HepG2 (cell line): ENCODE data around the gene ZNF860. TPM values are rescaled to one million over a fixed set of nuclear protein-coding genes. Genes with fewer than 3 reads are reported as not detected.
A peak's percentile ranks its signal among the peaks of the same experiment; 100 is the strongest.

Experiments used
- ATAC-seq: fragments of 200-7000 bp; cut with Tn5 transposase; 3 replicates; pipeline ENCODE4 v1.9.1; 2020; ENCODE audit warnings: mild to moderate bottlenecking, moderate library complexity
- BruUV-seq: library from RNA; stranded (reverse); fragments of 400-500 nt; replicated peaks from 2 replicates; lab custom pipeline; 2021; lab: Mats Ljungman, UMichigan
- CTCF ChIA-PET: fragments of 300-600 bp; formaldehyde crosslinking; extraction: SDS; loops from one replicate; lab custom pipeline; 2021; ENCODE audit warnings: low total read pairs, inconsistent platforms, low intra/inter-chr PET ratio; lab: Yijun Ruan, JAX
- POLR2A ChIA-PET: fragments of 350-600 bp; sonication (Branson Sonifier 250); formaldehyde crosslinking; loops from one replicate; lab custom pipeline; 2020; ENCODE audit warnings: antibody characterized with exemption, inconsistent platforms; lab: Yijun Ruan, JAX
- DNase-seq: peaks from one replicate; pipeline ENCODE4 v3.0.0-alpha.2; 2015; ENCODE audit warnings: low spot score
- FAIRE-seq: peaks from 3 replicates; lab custom pipeline; 2011; peaks lifted over from hg19 to GRCh38; lab: Jason Lieb, UNC
- H2AFZ ChIP-seq: one replicate; pipeline ENCODE4 v1.6.1; 2011; ENCODE audit warnings: low read length, inconsistent platforms
- H3K27ac ChIP-seq: fragments of 300-600 bp; 3 replicates; pipeline ENCODE4 v1.8.0; 2011; ENCODE audit warnings: mixed run types, mild to moderate bottlenecking, mixed read lengths, low read length, inconsistent platforms; ENCODE audit not compliant: insufficient read depth; ENCODE audit errors: extremely low read length
- H3K27me3 ChIP-seq, 2 experiments: fragments of 200-600 bp in 1 of 2; 2 replicates in 1 of 2; 3 replicates in 1 of 2; pipeline versions ENCODE4 v1.6.0 to v1.8.0; 2011; ENCODE audit warnings: low read length in 2 of 2, mild to moderate bottlenecking in 2 of 2, moderate library complexity in 2 of 2, inconsistent platforms in 1 of 2; ENCODE audit not compliant: insufficient read depth in 2 of 2, control insufficient read depth in 1 of 2
- H3K36me3 ChIP-seq, 2 experiments: fragments of 200-600 bp in 1 of 2; replicated peaks in 1 of 2; 2 replicates in 1 of 2; 3 replicates in 1 of 2; pipeline versions ENCODE4 v1.5.1 to v1.8.0; 2011; ENCODE audit warnings: low read length in 2 of 2, inconsistent platforms in 1 of 2; ENCODE audit not compliant: insufficient read depth in 2 of 2, control insufficient read depth in 1 of 2
- H3K4me1 ChIP-seq: 2 replicates; pipeline ENCODE4 v1.5.1; 2012; ENCODE audit warnings: low read length, inconsistent platforms; ENCODE audit not compliant: insufficient read depth
- H3K4me2 ChIP-seq: 2 replicates; pipeline ENCODE4 v1.6.0; 2011; ENCODE audit warnings: low read depth, low read length, inconsistent platforms
- H3K4me3 ChIP-seq, 3 experiments: fragments of 200-600 bp in 1 of 3; sonication (generic), shearing (Covaris generic) in 1 of 3; replicated peaks in 1 of 3; 2 replicates each; pipeline ENCODE4 v1.5.1; 2011 to 2016; ENCODE audit warnings: low read length in 3 of 3, inconsistent platforms in 2 of 3, low read depth in 2 of 3, mild to moderate bottlenecking in 2 of 3, control low read depth in 1 of 3, mixed read lengths in 1 of 3; ENCODE audit not compliant: insufficient read depth in 1 of 3
- H3K79me2 ChIP-seq: one replicate; pipeline ENCODE4 v1.6.1; 2011; ENCODE audit warnings: low read length, inconsistent platforms; ENCODE audit not compliant: insufficient read depth
- H3K9ac ChIP-seq: 2 replicates; pipeline ENCODE4 v1.6.0; 2011; ENCODE audit warnings: mild to moderate bottlenecking, low read depth, low read length, inconsistent platforms; ENCODE audit not compliant: insufficient read depth
- H3K9me3 ChIP-seq: 2 replicates; pipeline ENCODE4 v1.5.1; 2012; ENCODE audit warnings: mild to moderate bottlenecking, low read length
- H4K20me1 ChIP-seq: 2 replicates; pipeline ENCODE4 v1.6.0; 2011; ENCODE audit warnings: inconsistent platforms, mild to moderate bottlenecking, low read length, moderate library complexity; ENCODE audit not compliant: insufficient read depth
- ARNT2 ChIP-seq: sonication (generic); formaldehyde crosslinking; IDR thresholded peaks from 2 replicates; pipeline ENCODE4 v1.8.0; 2022; ENCODE audit warnings: mild to moderate bottlenecking, low read depth, missing genetic modification reagents, moderate library complexity
- HNF4A ChIP-seq: sonication (generic); formaldehyde crosslinking; IDR thresholded peaks from 2 replicates; pipeline ENCODE4 v1.4.0; 2020; ENCODE audit warnings: missing genetic modification reagents
- KAT7 ChIP-seq: IDR thresholded peaks from 2 replicates; pipeline ENCODE4 v1.6.1; 2018; ENCODE audit warnings: borderline replicate concordance, missing compliant biosample characterization
- MAFG ChIP-seq: sonication (generic); formaldehyde crosslinking; IDR thresholded peaks from 2 replicates; pipeline ENCODE4 v1.5.1; 2020; ENCODE audit warnings: mild to moderate bottlenecking, missing genetic modification reagents
- THAP11 ChIP-seq: IDR thresholded peaks from 2 replicates; pipeline ENCODE4 v1.6.1; 2016; ENCODE audit warnings: missing biosample characterization, missing genetic modification reagents
- ZNF709 ChIP-seq: sonication (generic); formaldehyde crosslinking; IDR thresholded peaks from 2 replicates; pipeline ENCODE4 v1.5.0; 2020; ENCODE audit warnings: mild to moderate bottlenecking, missing genetic modification reagents
- WGBS: methylation state at CpG from one replicate; pipeline ENCODE4 v1.1.6; 2017; ENCODE audit warnings: low lambda C conversion rate; 5-methylcytosine and 5-hydroxymethylcytosine counted together
- in situ Hi-C: cut with HindIII; loops from 2 replicates; pipeline ENCODE4 v1.10.0; 2017; ENCODE audit warnings: low pct_unique_long_range_greater_than_20kb; ENCODE audit not compliant: extremely low pct_ligation_motif_present
- intact Hi-C: fragments of 100-400 bp; cut with micrococcal nuclease; formaldehyde crosslinking; loops from one replicate; pipeline ENCODE4 v1.10.0; 2022; ENCODE audit not compliant: unreplicated experiment
- polyA plus RNA-seq, 8 experiments: library from polyadenylated mRNA; depleted of rRNA in 3 of 8; stranded (reverse) in 7 of 8; unstranded in 1 of 8; fragments of >200 nt; fragmentation: Illumina TruSeq in 4 of 8; extraction: Trizol in 4 of 8; gene quantifications; 2 replicates each; pipeline versions ENCODE4 v1.2.1 to v1.2.3, GENCODE V29; 2011 to 2016; ENCODE audit warnings: low read depth in 4 of 8, missing spikeins in 1 of 8, mixed read lengths in 1 of 8; ENCODE audit not compliant: insufficient read depth in 1 of 8
- total RNA-seq, 5 experiments: library from RNA; depleted of rRNA; stranded (reverse); fragments of >200 nt; fragmentation: Illumina TruSeq; extraction: Trizol; gene quantifications; 2 replicates each; pipeline ENCODE4 v1.2.3, GENCODE V29; 2016; ENCODE audit warnings: low read depth in 1 of 5
- TF ChIP-seq, protein P1 (sequence below): sonication (generic); formaldehyde crosslinking; IDR thresholded peaks from 2 replicates; pipeline ENCODE4 v1.8.1; 2022; ENCODE audit warnings: low read depth, mild to moderate bottlenecking, missing genetic modification reagents
- TF ChIP-seq, protein P2 (sequence below): sonication (generic); formaldehyde crosslinking; IDR thresholded peaks from 2 replicates; pipeline ENCODE4 v1.4.0; 2020; ENCODE audit warnings: missing genetic modification reagents, borderline replicate concordance
- TF ChIP-seq, protein P3 (sequence below): sonication (generic); formaldehyde crosslinking; IDR thresholded peaks from 2 replicates; pipeline ENCODE4 v1.4.0; 2020; ENCODE audit warnings: mild to moderate bottlenecking, low read depth, missing genetic modification reagents
- TF ChIP-seq, protein P4 (sequence below): sonication (generic); formaldehyde crosslinking; IDR thresholded peaks from 2 replicates; pipeline ENCODE4 v1.4.0; 2020; ENCODE audit warnings: missing genetic modification reagents, mild to moderate bottlenecking, borderline replicate concordance
- TF ChIP-seq, protein P5 (sequence below): sonication (generic); formaldehyde crosslinking; IDR thresholded peaks from 2 replicates; pipeline ENCODE4 v1.4.0; 2020; ENCODE audit warnings: missing genetic modification reagents, borderline replicate concordance

The ZNF860 gene
- total and polyA plus RNA-seq, 2 of the 13 experiments (the other 11 are each of a cell fraction or from before 2014, with no cell fraction given), result 0.55 to 0.73 TPM

GRCh38 chr3:31976302-31976701, 5.2 kb upstream of the ZNF860 start (continued):
- TF ChIP-seq HNF4A (CRISPR knock-in tag), result peak; percentile 77
- no peak for TF ChIP-seq MAFG (CRISPR knock-in tag)
- TF ChIP-seq, protein P1, sequence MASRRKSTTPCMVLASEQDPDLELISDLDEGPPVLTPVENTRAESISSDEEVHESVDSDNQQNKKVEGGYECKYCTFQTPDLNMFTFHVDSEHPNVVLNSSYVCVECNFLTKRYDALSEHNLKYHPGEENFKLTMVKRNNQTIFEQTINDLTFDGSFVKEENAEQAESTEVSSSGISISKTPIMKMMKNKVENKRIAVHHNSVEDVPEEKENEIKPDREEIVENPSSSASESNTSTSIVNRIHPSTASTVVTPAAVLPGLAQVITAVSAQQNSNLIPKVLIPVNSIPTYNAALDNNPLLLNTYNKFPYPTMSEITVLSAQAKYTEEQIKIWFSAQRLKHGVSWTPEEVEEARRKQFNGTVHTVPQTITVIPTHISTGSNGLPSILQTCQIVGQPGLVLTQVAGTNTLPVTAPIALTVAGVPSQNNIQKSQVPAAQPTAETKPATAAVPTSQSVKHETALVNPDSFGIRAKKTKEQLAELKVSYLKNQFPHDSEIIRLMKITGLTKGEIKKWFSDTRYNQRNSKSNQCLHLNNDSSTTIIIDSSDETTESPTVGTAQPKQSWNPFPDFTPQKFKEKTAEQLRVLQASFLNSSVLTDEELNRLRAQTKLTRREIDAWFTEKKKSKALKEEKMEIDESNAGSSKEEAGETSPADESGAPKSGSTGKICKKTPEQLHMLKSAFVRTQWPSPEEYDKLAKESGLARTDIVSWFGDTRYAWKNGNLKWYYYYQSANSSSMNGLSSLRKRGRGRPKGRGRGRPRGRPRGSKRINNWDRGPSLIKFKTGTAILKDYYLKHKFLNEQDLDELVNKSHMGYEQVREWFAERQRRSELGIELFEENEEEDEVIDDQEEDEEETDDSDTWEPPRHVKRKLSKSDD (CRISPR knock-in tag), result no peak
- no peak for TF ChIP-seq KAT7 (CRISPR knock-in tag)

DNA sequence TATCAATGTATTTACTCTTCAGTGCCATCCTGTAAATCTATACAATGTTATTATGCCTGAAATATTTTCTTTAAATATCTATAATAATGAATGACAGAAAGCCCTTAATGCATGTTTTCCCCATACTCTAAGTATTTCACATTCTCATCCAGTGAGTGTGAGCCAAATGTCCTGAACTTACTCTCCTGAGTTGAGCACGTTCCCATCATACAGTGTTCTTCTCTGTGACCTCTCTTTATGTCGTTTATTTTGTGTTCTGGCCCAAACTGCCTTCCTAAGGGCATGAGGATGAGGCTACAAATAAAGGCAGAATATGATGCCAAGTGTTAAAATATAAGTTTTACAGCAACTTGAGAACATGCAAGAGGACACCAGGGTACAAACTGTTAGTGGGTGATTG, 3.8 kb upstream of the ZNF860 start:
- Histone ChIP-seq H3K36me3 (0 out of 5 replicates have a peak, but pooled peaks cover 0 to 2% of the 10 kb centered on the region in 2 experiments), H2AFZ (no peak overlapping the region), H3K4me3 (no peak overlapping the region), H3K27me3 (no peaks in the 10 kb centered on the region; a peak in 1 of 5 replicates), H3K27ac (no peak overlapping the region), H3K4me1 (peaks cover 81% of the 10 kb centered on the region), H4K20me1 (no peaks in the 10 kb centered on the region), H3K4me2 (peak overlapping the region; percentile 30), H3K9me3 (no peaks in the 10 kb centered on the region), H3K9ac (no peak overlapping the region), H3K79me2 (peaks cover 71% of the 10 kb centered on the region)
- no peak for ATAC-seq
- intact Hi-C loops (no loop called here), in situ Hi-C loops (no loop called here)
- CTCF ChIA-PET, result no interaction called here
- WGBS, result 77% methylated on average over 2 of the region's 2 CpGs
- no TSS peak for BruUV-seq
- DNase-seq, result no peak
- FAIRE-seq, result no peak
- POLR2A ChIA-PET, result no interaction called here
- TF ChIP-seq, protein P2, sequence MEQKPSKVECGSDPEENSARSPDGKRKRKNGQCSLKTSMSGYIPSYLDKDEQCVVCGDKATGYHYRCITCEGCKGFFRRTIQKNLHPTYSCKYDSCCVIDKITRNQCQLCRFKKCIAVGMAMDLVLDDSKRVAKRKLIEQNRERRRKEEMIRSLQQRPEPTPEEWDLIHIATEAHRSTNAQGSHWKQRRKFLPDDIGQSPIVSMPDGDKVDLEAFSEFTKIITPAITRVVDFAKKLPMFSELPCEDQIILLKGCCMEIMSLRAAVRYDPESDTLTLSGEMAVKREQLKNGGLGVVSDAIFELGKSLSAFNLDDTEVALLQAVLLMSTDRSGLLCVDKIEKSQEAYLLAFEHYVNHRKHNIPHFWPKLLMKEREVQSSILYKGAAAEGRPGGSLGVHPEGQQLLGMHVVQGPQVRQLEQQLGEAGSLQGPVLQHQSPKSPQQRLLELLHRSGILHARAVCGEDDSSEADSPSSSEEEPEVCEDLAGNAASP, result no peak
- TF ChIP-seq THAP11 (CRISPR knock-in tag), result no peak
- TF ChIP-seq, protein P3, sequence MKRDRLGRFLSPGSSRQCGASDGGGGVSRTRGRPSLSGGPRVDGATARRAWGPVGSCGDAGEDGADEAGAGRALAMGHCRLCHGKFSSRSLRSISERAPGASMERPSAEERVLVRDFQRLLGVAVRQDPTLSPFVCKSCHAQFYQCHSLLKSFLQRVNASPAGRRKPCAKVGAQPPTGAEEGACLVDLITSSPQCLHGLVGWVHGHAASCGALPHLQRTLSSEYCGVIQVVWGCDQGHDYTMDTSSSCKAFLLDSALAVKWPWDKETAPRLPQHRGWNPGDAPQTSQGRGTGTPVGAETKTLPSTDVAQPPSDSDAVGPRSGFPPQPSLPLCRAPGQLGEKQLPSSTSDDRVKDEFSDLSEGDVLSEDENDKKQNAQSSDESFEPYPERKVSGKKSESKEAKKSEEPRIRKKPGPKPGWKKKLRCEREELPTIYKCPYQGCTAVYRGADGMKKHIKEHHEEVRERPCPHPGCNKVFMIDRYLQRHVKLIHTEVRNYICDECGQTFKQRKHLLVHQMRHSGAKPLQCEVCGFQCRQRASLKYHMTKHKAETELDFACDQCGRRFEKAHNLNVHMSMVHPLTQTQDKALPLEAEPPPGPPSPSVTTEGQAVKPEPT (CRISPR knock-in tag), result no peak
- TF ChIP-seq ARNT2 (CRISPR knock-in tag), result no peak
- TF ChIP-seq, protein P4, sequence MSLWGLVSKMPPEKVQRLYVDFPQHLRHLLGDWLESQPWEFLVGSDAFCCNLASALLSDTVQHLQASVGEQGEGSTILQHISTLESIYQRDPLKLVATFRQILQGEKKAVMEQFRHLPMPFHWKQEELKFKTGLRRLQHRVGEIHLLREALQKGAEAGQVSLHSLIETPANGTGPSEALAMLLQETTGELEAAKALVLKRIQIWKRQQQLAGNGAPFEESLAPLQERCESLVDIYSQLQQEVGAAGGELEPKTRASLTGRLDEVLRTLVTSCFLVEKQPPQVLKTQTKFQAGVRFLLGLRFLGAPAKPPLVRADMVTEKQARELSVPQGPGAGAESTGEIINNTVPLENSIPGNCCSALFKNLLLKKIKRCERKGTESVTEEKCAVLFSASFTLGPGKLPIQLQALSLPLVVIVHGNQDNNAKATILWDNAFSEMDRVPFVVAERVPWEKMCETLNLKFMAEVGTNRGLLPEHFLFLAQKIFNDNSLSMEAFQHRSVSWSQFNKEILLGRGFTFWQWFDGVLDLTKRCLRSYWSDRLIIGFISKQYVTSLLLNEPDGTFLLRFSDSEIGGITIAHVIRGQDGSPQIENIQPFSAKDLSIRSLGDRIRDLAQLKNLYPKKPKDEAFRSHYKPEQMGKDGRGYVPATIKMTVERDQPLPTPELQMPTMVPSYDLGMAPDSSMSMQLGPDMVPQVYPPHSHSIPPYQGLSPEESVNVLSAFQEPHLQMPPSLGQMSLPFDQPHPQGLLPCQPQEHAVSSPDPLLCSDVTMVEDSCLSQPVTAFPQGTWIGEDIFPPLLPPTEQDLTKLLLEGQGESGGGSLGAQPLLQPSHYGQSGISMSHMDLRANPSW (CRISPR knock-in tag), result no peak
- TF ChIP-seq, protein P5, sequence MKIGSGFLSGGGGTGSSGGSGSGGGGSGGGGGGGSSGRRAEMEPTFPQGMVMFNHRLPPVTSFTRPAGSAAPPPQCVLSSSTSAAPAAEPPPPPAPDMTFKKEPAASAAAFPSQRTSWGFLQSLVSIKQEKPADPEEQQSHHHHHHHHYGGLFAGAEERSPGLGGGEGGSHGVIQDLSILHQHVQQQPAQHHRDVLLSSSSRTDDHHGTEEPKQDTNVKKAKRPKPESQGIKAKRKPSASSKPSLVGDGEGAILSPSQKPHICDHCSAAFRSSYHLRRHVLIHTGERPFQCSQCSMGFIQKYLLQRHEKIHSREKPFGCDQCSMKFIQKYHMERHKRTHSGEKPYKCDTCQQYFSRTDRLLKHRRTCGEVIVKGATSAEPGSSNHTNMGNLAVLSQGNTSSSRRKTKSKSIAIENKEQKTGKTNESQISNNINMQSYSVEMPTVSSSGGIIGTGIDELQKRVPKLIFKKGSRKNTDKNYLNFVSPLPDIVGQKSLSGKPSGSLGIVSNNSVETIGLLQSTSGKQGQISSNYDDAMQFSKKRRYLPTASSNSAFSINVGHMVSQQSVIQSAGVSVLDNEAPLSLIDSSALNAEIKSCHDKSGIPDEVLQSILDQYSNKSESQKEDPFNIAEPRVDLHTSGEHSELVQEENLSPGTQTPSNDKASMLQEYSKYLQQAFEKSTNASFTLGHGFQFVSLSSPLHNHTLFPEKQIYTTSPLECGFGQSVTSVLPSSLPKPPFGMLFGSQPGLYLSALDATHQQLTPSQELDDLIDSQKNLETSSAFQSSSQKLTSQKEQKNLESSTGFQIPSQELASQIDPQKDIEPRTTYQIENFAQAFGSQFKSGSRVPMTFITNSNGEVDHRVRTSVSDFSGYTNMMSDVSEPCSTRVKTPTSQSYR, result no peak
- TF ChIP-seq ZNF709, result no peak
